ENCODE data around the gene SHMT1.
"Not testable (repeated sequence)": the region's sequence is repeated elsewhere in the genome, so short reads cannot be mapped to it uniquely, and the experiment has no call there.

The SHMT1 gene

DNA sequence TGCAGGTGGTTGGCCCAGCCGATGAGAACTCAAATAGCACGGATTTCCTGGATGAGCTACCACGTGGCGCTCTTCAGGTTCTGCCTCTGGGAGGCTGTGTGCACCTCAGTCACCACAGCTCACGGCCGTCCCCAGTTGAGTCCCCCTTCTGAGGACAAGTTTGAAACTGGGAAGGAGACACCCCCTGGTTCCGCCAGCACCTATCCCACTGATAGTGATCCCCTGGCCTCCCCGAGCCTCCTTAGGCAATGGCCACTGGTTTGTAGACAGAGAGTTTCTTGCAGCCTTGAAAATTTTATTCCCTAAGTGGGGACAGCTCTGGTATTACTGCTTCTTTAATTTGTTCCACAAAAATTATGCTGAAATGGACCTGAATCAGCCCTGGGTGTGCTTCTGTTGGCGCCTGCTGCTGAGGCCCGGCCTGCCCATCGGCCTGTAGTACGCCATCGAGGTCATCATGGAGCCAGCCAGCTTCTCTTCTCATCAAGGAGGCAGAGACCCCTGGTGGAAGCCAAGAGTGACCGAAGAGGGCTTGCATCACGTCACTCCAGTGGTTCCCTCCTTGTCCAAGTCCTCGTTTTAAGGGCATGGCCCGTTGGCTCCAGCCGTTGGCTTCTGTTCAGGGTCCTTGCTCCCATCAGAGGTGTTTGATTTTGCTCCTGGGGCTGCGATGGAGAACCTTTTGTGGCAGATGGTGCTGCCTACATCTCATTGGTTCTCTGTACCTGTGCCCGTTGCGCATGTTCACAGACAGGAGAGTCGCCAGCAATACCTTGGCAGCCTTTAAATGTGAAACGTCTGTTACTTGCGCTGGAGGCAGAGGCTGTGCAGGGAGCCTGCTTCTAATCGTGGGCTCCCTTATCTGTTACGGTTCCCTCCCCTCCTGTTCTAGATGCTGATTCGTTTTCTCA is 39.0 kb downstream of the SHMT1 start:
- DNase-seq = no peak

DNA sequence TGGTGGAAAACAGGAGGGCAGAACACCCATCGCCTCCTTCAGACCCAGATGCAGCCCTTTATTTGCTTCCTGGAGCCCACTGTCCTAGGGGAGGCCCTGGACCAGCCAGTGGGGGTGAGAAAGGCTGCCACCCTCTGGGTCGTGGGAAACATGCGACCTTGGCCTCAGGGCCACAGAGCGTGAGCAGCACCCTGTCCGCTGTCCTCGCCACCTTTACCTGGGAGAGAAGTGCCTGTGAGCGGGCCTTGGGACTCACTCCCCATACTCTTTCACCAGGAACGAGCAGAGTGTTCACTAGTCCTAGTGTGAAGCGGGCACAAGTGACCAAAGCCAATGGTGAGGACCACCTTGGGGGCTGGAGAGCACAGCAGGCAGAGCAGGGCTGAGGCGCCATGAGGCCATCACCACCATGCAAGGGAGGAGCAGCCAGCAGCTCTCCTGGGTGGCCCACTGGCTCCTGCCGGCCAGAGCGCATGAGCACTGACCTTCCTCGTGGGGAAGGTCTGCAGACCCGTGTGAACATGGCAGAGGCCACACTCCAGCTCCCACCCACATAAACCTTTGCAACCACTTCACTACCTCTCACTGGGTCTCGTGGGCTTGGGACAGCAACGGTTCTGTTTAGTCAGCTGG is 39.7 kb downstream of the SHMT1 start:
- no peak for DNase-seq

DNA sequence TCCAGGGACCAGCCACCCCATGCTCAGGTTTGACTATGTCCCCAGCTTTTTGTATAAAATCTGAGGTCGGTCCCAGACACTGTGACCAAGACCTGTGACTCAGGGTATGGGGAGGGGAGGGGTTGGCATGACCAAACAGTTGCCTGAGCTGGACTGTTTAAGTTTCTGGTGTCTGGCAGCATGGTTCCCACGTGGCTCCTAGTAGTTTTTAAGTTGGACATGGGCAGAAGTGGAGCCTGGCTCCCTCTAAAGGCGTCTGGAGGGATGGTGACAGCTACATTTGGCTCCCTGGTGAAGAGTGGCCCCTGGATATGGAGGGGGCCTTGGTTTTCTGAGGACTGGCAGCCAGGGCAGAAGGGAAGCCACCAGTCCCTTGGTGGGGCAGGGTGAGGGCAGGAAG is 40.3 kb downstream of the SHMT1 start:
- DNase-seq = no peak

DNA sequence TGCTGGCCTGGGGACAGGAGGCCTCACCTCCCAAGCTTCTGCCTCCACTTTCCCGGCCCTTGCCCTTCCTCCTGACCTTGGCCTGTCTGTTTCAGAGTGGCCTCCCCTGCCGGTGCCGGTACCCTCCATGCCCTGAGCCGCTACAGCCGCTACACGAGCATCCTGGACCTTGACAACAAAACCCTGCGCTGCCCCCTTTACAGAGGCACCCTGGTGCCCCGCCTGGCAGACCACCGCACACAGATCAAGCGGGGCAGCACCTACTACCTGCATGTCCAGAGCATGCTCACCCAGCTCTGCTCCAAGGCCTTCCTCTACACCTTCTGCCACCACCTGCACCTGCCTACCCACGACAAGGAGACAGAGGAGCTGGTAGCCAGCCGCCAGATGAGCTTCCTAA is 40.8 kb downstream of the SHMT1 start:
- no peak for DNase-seq

DNA sequence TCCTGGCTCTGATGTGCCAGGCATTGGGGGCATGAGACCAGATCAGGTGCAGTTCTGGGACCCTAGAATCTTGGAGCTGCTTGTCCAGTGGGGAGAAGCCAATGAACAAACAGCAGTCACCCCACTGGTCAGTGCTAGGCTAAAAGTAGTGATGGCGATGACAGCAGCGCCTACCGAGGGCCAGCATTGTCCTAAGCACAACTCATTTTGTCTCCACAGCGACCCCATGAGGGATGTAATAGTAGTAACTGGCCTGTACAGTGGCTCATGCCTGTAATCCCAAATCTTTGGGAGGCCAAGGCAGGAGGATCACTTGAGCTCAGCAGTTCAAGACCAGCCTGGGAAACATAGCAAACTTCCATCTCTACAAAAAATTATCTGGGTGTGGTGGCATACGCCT is 42.0 kb downstream of the SHMT1 start:
- DNase-seq = no peak

DNA sequence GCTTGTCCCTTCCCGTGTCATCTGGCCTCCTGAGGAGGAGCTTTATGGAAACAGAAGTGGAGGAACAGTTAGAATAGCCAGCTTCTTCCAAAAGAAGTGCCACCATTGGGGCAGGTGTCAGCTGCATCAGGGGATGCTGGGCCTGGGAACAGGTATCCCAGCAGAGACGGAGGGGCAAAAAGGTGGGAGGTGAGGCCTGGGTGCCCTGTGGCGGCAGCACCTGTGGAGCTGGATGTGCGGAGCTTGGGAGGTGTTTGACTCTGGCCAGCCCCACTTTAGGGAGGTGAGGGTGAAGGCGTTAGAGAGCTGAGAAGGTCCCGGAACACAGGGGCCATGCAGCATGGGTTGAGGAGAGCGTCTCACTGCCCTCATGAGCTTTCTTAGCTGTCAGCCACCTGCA is 43.0 kb downstream of the SHMT1 start:
- no peak for DNase-seq

DNA sequence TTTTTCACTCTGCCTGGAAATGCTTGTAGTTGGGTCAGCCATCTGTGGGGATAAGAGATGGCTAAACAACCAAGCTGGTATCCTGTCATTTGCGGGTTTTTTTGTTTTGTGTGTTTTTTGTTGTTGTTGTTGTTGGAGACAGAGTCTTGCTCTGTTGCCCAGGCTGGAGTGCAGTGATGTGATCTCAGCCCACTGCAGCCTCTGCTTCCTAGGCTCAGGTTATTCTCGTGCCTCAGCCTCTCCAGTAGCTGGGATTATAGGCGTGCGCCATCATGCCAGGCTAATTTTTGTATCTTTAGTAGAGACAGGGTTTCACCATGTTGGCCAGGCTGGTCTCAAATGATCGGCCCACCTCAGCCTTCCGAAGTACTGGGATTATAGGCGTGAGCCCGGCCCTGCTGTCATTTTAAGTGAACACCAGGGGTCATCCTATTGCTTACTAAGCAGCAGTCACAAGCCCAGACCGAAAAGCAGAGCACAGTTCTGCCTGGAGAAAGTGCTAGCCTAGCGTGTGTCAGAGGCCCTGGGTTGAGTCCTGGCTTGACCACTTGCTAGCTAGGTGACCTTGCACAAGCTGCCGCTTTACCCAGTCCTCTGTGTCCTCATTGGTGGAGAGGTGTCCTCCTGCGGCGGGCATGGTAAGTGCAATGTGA is 43.6 kb downstream of the SHMT1 start:
- no peak for DNase-seq

DNA sequence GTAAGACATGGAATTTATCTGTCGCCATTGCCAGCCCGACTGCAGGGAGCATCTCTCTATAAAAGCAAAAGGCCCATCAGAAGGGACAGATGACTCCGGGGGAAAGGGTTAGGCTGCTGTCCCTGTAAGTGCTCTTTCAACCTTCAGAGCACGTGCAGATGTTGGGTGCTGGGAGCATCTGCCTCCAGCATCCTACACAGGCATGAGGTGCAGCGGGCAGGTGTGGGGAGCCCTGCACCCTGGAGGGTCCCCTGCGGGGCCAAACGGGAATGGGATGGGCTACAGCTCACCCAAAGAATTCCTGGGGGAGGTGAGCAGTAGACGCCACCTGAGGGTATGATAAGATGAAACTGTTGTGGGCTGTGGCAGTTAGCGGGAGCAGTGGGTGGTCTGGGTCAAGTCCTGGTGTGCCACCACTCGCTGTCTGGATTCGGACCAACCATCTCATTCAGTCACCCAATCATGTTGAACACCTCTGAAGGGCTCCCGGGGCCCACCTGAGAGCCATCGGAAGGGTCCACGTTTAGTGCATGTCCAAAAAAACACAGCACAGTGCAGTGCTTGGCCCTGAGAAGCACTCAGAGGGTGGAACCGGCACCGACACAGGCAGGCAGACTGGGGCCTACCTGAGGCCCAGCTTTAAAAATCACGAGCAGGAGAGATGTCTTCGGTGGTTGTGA is 44.4 kb downstream of the SHMT1 start:
- DNase-seq = no peak

DNA sequence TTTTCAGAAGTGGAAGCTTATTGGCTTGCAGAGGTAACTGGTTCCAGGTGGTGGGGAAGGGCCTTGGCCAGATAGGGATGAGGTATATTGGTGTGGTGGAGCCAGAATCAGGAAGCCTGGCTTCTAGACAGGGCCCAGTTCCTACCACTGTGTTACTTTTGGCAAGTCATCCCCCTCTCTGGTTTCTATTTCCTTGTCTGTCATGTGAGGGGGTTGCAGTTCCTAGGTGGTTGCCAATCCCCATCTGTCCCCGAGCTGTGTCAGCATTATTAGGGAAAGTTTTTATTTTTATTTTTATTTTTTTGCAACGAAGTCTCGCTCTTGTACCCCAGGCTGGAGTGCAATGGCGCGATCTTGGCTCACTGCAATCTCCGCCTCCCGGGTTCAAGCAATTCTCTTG is 45.2 kb downstream of the SHMT1 start:
- no peak for DNase-seq

DNA sequence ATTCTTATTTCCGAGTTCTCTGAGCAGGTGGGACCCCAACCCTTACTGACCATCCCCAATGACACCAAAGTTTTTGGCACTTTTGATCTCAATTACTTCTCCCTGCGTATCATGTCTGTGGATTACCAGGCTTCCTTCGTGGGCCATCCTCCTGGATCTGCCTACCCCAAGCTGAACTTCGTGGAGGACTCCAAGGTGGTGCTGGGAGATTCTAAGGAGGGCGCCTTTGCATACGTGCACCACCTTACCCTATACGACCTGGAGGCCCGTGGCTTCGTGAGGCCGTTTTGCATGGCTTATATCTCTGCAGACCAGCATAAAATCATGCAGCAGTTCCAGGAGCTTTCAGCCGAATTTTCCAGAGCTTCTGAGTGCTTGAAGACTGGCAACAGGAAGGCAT is 47.4 kb downstream of the SHMT1 start:
- no peak for DNase-seq

DNA sequence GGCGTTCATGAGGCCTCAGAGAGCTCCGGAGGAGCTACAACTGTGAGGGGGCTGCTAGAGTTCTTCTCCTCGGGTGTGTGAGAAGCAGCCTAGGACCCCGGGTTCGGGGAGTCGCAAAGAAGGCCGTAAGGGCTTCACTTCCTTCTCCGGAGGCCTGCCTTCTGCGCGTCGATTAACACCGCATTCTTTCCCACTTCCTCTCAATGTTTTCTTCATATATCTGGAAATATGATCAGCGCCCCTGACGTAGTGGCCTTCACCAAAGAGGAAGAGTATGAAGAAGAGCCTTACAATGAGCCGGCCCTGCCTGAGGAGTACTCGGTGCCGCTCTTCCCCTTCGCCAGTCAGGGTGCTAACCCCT is 47.8 kb downstream of the SHMT1 start:
- DNase-seq = peak; percentile 23

DNA sequence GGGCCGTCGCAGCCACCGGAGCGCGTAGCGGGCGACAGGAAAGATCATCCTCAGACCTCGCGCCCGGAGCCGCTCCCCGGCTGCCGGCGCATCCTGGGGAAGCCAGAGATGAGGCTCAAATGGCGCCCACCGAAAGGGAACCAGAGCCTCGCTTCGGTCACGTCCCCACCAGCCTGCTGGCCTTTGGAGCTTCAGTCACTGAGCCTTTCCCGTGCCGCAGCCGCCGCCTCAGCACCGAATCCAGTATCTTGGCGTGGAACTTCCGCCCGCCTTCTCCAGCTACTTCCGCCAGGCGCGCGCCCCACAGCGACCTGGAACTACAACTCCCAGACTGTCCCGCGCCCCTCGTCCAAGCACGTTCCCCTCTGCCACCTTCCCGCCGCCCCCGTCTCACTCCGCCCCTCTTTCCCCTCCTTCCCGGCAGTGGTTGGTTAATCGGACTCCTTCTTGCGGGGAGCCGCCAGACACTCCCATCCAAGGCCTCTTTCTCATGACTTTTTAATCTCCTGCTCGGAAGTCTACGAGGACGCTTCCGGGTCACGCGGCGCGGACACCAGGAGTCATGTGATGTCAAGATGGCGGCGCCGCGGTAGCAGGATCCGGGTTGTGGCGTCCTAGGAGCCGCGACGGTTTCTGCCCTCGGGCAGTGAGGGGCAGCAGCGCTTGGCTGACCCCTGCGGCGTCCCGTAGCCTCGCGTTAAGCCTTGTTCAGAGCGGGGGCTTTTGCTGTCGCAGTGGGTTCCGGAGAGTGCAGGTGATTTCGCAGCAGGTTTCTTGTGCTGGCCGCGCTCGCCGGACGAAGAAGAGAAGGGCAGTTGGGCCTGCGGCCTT is 48.4 kb downstream of the SHMT1 start, which contains the start of the genes SMCR8 and TOP3A:
Gene SMCR8, plus strand, starts transcription at position 563 of the 831 bp plus-strand sequence. CDS start 497 bp downstream, outside the sequence.
Gene TOP3A, minus strand, starts transcription at position 264 of the 831 bp plus-strand sequence. Its CDS starts 216 bp downstream, at position 48.
- peak; percentile 97 for DNase-seq

DNA sequence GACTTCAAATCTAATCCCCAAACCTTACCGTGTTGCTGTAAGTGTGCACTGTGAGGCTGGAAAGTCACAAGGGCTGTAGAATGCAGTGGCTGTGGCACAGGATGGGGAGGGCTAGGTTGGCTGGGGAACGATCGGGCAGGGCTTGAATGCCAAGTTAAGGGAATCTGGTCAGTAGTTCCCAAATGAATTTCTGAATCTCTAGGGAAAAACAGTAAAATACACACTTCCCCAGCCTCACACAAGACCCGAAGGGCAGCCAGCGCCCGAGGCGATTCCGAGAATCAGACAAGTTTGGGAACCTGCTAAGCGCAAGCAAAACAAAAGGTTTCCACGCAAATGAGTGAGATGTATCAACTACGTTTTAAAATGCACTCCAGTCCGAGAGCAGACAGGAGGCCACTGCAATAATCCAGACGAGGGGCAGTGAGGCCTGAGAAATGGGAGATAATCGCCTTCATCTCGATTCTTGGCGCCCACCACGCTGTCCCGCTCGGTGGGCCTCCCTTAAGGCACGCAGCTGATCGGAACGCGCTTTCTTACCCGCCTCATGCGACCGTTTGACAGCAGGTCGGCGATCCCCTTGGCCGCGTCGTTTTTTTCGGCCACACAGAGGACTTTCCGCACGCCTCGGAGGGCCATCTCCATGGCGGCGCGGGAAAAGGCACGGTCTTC is 49.2 kb downstream of the SHMT1 start:
- no peak for DNase-seq

DNA sequence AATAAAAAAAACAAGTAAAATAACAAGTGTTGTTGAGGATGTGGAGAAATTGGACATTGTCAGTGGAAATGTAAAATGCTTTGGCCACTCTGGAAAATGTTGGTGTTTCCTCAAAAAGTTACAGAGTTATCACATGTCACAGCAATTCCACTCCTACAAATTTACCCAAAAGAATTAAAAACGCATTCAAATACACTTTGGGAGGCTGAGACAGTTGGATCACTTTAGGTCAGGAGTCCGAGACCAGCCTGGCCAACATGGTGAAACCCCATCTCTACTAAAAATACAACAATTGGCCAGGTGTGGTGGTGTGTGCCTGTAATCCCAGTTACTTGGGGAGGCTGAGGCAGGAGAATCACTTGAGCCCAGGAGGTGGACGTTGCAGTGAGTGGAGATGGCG is 54.1 kb downstream of the SHMT1 start:
- DNase-seq = no peak

DNA sequence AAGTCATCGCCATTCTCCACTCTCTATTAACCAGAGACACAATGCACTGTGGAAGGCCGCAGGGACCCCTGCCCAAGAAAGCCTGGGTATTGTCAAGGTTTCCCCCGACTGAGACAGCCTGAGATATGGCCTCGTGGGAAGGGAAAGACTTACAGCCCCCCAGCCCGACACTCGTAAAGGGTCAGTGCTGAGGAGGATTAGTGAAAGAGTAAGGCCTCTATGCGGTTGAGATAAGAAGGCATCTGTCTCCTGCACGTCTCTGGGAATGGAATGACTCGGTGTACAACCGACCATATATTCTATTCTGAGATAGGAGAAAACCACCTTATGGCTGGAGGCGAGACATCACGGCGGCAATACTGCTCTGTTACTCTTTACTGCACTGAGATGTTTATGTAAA is 60.1 kb downstream of the SHMT1 start:
- DNase-seq = not testable (repeated sequence)

DNA sequence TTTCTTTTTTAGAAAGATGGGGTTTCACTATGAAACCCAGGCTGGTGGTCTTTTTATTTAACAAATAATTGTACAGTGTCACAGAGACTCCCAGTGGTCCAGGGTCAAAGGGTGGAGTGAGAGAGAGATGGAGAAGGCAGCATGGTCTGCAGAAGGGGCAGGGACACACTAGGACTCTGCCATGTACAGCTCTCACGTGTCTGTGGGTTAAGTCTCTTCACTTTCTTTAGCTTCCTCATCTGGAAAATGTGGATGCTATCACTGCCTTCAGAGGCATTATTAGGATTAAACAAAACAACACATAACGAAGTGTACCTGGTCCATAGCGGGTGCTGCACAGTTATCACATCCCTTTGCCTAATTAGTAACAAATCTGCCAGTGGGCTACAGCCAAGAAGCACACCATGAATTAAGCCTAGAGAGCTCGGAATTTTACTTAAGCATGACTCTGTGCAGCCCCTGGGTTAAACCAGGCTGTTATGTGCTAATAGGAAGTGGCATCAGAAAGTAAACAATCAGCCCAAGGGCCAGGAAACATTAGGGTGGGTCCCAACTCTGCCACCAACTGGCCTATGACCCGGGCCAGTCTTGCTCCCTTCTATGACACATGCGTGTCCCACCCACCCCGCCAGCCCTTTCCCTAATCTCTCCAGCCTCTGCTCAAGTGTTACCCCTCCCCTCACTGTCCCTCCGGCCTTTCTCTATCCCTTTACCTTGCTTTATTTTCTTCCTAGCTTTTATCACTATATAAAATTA is 62.4 kb downstream of the SHMT1 start:
- no peak for DNase-seq

DNA sequence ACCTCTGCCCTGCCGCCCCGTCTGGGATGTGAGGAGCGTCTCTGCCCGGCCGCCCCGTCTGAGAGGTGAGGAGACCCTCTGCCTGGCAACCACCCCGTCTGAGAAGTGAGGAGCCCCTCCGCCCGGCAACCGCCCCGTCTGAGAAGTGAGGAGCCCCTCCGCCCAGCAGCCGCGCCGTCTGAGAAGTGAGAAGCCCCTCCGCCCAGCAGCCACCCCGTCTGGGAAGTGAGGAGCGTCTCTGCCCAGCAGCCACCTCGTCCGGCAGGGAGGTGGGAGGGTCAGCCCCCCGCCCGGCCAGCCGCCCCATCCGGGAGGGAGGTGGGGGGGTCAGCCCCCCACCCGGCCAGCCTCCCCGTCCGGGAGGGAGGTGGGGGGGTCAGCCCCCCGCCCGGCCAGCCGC is 65.3 kb downstream of the SHMT1 start:
- not testable (repeated sequence) for DNase-seq

DNA sequence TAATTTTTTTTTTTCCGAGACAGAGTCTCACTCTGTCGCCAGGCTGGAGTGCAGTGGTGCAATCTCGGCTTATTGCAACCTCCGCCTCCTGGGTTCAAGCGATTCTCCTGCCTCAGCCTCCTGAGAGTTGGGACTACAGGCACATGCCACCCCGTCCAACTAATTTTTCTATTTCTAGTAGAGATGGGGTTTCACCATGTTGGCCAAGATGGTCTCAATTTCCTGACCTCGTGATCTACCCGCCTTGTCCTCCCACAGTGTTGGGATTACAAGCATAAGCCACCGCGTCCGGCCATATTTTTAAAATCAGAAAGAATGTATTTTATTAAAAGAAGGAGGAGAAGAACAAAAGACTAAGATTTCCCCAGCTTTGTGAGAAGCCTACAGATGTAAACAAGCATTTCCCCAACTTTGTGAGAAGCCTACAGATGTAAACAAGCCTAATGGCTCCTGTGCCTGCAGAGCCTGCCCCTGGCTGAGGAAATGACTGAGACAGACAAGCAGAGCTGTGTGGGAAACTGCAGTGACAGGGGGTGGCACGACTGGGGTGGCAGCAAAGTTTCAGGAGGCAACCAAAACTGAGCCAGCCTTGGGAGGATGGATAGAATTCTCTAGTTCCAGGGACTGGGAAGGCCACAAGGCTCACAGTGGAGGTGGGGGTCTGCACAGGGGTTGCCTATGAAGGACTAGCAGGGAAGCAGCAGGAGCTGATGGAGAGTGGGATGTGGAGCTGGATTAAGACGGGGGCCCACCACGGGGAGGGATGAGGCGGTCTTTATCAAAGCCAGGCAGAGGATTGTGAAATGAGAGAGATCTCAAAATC is 71.4 kb downstream of the SHMT1 start:
- no peak for DNase-seq

DNA sequence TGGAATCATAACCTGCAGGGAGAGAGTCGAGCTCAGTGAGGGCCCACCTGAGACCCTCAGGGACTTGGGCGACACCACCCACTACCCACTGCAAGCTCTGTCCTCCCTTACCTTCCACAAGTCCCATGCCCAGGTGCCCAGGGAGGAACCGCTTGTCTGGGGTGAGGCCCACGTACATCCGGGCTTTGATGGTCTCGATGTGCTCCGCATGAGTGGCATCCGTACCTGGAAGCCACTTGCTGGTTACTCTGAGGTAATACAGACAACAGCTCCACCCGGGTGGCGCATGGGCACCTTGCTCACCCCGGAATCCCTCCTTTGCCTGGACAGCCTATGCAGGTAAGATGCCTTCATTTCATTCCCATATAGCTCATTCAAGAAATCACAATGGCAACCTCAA is 78.1 kb downstream of the SHMT1 start:
- DNase-seq = no peak

DNA sequence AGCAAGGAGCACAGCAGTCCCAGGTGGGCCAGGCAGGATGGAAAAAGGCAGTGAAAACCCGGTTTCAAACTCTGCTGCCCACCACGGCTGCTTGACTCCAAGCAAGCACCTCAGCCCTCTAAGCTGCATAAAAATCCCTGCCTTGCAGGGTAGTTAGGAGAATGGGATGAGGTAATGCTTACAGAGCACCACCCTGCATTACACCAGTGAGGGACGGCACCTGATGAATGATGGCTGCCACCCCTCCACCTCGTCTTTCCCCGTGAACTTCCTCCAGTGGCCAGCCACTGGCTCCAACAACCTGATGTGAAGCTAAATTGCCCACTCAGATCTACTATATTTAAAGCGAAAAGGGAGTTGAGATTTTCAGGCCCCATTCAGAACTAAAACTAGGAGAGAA is 81.6 kb downstream of the SHMT1 start:
- DNase-seq = no peak
